GM19023 (cell line): Measurements from ENCODE around the gene UGT1A7.
"Not testable (repeated sequence)": the region's sequence is repeated elsewhere in the genome, so short reads cannot be mapped to it uniquely, and the experiment has no call there.

Source experiments
- ATAC-seq: cut with Tn5 transposase; IDR thresholded peaks from one replicate; pipeline ENCODE4 v1.9.1; 2021; ENCODE audit warnings: mild to moderate bottlenecking, moderate library complexity; ENCODE audit not compliant: unreplicated experiment

UGT1A7 gene

GRCh38 chr2:233711312-233712008 is 29.8 kb downstream of the UGT1A7 start:
- no peak for ATAC-seq

DNA sequence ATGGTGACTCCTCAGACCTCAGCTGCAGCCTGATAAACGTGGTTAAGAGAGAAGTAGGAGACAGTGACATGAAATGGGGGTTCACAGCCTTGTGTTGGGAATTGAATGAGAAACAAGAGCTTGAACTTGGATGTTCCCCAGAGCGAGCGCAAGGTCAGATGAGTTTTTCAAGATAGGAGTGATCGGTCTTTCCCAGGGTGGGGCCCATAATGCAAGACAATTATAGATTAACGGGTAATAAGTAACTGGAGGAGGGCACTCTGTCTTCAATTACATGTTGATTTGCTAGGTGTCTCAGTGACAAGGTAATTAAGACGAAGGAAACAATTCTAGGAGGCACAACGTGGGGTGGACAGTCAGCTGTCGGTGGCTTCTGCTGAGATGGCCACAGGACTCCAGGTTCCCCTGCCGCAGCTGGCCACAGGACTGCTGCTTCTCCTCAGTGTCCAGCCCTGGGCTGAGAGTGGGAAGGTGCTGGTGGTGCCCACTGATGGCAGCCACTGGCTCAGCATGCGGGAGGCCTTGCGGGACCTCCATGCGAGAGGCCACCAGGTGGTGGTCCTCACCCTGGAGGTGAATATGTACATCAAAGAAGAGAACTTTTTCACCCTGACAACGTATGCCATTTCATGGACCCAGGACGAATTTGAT is 31.0 kb downstream of the UGT1A7 start, which contains the start of gene UGT1A5:
UGT1A5 (plus strand) TSS at position 297 of the 651 bp plus-strand sequence; CDS start at position 382, 85 bp downstream.
- ATAC-seq = no peak

DNA sequence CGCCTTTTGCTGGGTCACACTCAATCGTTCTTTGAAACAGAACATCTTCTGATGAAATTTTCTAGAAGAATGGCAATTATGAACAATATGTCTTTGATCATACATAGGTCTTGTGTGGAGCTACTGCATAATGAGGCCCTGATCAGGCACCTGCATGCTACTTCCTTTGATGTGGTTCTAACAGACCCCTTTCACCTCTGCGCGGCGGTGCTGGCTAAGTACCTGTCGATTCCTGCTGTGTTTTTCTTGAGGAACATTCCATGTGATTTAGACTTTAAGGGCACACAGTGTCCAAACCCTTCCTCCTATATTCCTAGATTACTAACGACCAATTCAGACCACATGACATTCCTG is 31.5 kb downstream of the UGT1A7 start:
- ATAC-seq = no peak

DNA sequence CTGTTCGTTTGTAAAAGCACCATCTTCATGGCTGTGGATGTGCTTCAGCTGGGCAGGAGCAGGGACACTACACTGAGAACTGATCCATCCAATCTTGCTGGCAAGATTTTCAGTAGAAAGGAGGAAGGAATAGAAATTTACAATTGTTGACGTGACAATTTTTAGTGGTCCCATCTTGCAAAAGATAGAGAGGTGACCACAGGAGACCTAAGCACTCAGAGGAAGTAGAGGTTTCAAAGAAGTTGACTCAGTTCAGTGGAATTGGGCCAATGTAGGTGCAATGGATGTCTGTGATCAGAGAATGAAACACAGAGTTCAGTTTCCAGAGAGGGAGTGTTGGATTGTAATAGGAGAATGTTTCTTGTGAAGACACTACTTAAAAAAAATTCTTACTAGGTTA is 32.4 kb downstream of the UGT1A7 start:
- ATAC-seq = no peak

DNA sequence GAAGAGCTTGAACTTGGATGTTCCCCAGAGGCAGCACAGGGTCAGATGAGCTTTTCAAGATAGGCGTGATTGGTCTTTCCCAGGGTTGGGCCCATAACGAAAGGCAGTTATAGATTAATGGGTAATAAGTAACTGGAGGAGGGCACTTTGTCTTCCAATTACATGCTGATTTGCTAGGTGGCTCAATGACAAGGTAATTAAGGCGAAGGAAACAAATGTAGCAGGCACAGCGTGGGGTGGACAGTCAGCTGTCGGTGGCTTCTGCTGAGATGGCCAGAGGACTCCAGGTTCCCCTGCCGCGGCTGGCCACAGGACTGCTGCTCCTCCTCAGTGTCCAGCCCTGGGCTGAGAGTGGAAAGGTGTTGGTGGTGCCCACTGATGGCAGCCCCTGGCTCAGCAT is 36.9 kb downstream of the UGT1A7 start, which contains the start of gene UGT1A4:
UGT1A4 (plus strand) TSS at position 185 of the 400 bp plus-strand sequence; CDS start at position 270, 85 bp downstream.
- ATAC-seq = no peak

- ATAC-seq = no peak
These were observed 47.1 kb downstream of the UGT1A7 start, which contains the start of gene UGT1A3 for GRCh38 chr2:233728723-233729301. TSS of gene UGT1A3 (plus strand) at chr2:233729042. CDS start at chr2:233729127, 85 bp downstream.

DNA sequence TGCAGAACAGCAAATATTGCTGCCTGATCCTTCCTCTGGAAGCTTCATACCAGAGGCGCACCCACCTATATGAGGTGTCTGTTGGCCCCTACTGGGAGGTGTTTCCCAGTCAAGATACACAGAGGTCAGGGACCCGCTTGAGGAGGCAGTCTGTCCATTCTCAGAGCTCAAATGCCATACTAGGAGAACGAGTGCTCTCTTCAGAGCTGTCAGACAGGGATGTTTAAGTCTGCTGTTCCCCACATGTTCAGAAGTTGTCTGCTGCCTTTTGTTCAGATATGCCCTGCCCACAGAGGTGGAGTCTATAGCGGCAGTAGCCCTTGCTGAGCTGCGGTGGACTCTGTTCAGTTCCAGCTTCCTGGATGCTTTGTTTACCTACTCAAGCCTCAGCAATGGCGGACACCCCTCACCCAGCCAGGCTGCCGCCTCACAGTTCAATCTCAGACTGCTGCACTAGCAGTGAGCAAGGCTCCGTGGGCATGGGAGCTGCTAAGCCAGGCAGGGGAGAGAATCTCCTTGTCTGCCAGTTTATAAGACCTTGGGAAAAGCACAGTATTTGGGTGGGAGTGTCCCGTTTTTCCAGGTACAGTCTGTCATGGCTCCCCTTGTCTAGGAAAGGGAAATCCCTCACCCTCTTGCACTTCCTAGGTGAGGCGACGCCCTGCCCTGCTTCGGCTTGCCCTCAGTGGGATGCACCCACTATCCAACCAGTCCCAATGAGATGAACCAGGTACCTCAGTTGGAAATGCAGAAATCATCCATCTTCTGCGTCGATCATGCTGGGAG is 55.4 kb downstream of the UGT1A7 start:
- not testable (repeated sequence) for ATAC-seq

- ATAC-seq = no peak
These were observed 59.2 kb downstream of the UGT1A7 start for GRCh38 chr2:233740870-233741269.

GRCh38 chr2:233743464-233744259 is 62.0 kb downstream of the UGT1A7 start:
- no peak for ATAC-seq

- ATAC-seq = no peak
These were observed 63.5 kb downstream of the UGT1A7 start for GRCh38 chr2:233745073-233745755.

DNA sequence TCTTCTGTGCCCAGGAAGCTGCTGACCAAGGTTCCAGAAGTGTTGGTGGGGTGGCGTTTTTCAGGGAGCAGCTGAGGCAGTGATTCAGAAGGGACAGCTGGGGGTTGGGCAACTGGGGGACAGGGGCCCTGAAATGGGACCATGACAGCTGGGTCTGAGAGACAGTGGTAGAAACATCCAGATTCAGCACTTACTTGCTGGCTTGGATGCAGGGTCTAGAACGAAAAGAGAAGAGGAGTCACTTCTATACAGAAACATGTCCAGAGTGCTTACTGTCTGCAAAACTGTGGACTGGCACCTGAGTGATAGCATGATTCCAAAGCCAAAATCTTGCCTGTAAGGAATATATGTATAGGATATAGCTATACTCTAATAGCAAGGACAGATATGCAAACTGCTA is 64.1 kb downstream of the UGT1A7 start:
- not testable (repeated sequence) for ATAC-seq

GRCh38 chr2:233746475-233747282 is 65.0 kb downstream of the UGT1A7 start:
- no peak for ATAC-seq

DNA sequence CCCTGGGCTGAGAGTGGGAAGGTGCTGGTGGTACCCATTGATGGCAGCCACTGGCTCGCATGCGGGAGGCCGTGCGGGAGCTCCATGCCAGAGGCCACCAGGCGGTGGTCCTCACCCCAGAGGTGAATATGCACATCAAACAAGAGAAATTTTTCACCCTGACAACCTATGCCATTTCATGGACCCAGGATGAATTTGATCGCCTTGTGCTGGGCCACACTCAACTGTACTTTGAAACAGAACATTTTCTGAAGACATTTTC is 65.5 kb downstream of the UGT1A7 start:
- no peak for ATAC-seq

GRCh38 chr2:233750689-233751088 is 69.0 kb downstream of the UGT1A7 start:
- not testable (repeated sequence) for ATAC-seq

DNA sequence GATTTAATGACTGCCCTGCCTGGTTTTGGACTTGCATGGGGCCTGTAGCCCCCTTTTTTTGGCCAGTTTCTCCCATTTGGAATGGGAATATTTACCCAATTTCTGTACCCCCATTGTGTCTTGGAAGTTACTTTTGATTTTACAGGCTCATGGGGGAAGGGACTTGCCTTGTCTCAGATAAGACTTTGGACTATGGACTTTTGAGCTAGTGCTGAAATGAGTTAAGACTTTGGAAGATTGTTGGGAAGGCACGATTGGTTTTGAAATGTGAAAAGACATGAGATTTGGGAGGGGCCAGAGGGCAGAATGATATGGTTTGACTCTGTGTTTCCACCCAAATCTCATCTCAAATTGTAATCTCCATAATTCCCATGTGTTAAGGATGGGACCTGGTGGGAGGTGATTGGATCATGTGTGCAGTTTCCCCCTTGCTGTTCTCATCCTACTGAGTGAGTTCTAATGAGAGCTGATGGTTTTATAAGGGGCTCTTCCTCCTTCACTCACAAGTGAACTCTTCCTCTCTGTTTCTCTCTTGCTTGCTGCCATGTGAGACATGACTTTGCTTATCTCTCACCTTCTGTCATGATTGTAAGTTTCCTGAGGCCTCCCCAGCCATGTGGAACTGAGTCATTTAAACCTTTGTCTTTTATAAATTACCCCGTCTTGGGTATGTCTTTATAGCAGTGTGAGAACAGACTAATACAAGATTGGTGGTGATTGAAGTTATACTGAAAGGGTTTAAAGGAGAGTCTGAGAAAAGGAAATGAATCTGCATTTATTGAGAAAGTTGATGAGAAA is 69.7 kb downstream of the UGT1A7 start:
- ATAC-seq = not testable (repeated sequence)

DNA sequence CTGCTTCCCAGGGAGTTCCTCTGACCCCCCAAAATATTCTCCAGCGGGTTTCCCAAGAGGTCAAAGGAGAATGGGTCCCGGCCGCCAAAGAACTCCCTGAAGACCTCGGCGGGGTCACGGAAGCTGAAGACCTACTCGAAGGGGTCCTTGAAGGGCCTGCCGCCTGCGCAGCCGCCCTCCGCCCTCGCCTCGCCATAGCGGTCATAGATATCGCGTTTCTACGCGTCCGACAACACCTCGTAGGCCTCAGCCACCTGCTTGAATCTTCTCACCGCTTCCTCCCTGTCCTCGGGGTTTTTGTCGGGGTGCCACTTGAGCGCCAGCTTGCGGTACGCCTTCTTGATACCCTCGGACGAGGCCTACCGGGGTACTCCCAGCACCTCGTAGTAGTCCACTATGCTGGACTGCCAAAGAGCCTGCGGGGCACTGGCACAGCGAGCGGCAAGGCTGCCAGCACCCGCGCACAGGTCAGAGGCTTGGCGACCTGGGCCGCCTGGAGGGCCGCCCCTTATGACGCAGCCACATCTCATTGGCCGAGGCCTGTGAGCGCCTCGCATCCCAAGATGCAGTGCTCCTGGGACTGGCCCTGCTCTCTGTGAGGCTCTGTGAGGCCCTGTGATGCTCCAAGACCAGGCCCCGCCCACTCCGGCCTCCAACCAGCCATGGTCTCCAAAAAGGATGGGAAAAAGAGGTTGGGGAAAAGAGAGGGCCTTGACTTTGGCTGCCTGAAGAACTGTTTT is 73.3 kb downstream of the UGT1A7 start:
- no peak for ATAC-seq

- no peak for ATAC-seq
These were observed 74.9 kb downstream of the UGT1A7 start for GRCh38 chr2:233756429-233757081.
